ENCODE data around the gene ZNF567.

The ZNF567 gene

DNA sequence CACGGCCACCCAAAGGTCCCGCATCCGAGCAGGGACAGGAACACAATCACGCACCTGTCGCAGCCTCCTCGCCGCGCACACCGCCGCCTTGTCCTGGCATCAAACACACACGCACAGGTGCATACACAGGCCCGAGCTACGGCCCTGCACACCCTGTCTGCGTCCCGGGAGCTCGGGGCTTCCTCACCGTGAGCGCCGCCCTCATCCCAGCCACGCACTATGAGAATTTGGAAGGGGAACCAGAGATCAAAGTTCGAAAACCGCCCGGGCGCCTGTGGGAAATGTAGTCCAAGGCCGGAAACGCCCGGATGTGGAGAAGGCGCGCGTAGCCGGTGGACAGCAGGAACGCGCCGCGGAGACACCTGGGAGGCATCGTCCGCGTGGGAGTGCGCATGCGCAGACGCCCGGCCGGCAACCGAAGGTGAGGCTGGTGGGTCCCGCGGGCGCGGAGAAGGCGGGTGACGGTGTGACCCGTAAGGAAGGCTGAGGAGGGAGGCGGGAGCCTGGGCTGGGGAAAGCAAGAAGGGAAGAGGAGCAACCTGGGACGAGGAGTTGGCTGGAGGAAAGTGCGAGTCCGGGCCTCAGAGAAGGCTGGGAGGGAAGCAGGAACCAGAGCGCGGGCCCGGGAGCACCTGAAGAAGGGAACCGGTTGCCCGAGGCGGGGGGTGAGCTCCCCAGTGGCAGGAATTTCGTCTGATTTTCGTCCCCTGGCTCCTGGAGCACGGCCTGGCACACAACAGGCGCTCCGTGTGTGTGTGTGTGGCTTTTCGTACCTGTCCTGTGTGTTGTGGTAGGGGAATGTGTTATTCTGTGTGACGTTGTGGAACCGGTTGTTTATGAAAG is at the start of gene ZNF567:
Gene ZNF567 (plus strand): TSS at position 399 of the 843 bp plus-strand sequence. CDS start 7,256 bp downstream, outside the sequence.
- H3K4me3 ChIP-seq (ENCODE audit: low read depth, low read length), result peak within 1 kb of the TSS; percentile 87
- no peak for TF ChIP-seq CTCF (conservative IDR thresholded peaks at IDR 0.05; ENCODE audit: low read depth, low read length)
- DNase-seq (ENCODE audit: low read depth), result peak; percentile 95

DNA sequence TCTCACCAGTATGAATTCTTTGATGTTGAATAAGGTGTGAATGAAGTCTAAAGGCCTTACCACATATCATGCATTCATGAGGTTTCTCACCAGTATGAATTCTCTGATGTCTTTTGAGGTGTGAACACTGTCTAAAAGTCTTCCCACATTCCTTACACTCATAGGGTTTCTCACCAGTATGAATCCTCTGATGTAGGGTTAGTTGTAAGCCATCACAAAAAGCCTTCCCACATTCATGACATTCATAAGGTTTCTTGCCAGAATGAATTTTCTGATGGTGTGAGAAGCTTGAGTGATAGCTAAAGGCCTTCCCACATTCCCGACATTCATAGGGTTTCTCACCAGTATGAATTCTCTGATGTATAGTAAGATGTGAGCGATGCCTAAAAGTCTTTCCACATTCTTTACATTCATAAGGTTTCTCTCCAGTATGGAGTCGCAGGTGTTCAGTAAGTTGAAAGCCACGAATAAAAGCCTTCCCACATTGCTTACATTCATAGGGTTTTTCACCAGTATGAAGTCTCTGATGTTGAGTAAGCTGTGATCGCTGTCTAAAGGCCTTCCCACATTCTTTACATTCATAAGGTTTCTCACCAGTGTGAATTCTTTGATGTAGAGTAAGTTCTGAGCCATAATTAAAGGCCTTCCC is 48.4 kb upstream of the ZNF567 start:
- H3K4me3 ChIP-seq (ENCODE audit: low read depth, low read length), result no peak overlapping the region
- TF ChIP-seq CTCF (conservative IDR thresholded peaks at IDR 0.05; ENCODE audit: low read depth, low read length), result no peak
- peak; percentile 4 for DNase-seq (ENCODE audit: low read depth)

- no peak for DNase-seq (ENCODE audit: low read depth)
- TF ChIP-seq CTCF (conservative IDR thresholded peaks at IDR 0.05; ENCODE audit: low read depth, low read length), result no peak
- H3K4me3 ChIP-seq (ENCODE audit: low read depth, low read length), result no peak overlapping the region
These were observed 40.7 kb upstream of the ZNF567 start for GRCh38 chr19:36646746-36647145.

DNA sequence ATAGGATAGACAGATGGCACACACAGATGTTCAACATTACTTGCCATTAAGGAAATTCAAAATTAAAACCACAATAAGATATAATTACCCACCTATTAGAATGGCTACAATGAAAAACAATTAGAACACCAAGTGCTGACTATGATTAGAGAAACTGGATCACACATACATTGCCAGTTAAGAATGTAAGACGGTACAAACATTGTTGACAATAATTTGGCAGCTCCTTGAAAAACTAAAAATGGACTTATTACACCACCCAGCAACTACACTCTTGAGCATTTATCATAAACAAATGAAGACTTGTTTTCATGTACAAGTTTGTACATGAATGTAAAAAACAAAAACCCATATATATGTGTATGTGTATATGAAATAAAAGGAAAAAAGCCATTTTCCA is 34.5 kb upstream of the ZNF567 start:
- no peak for DNase-seq (ENCODE audit: low read depth)
- no peak for TF ChIP-seq CTCF (conservative IDR thresholded peaks at IDR 0.05; ENCODE audit: low read depth, low read length)
- no peak overlapping the region for H3K4me3 ChIP-seq (ENCODE audit: low read depth, low read length)

GRCh38 chr19:36665832-36666231 is 21.6 kb upstream of the ZNF567 start:
- peak overlapping the region; percentile 73 for H3K4me3 ChIP-seq (ENCODE audit: low read depth, low read length)
- TF ChIP-seq CTCF (conservative IDR thresholded peaks at IDR 0.05; ENCODE audit: low read depth, low read length), result no peak
- no peak for DNase-seq (ENCODE audit: low read depth)

- H3K4me3 ChIP-seq (ENCODE audit: low read depth, low read length), result no peak overlapping the region
- no peak for TF ChIP-seq CTCF (conservative IDR thresholded peaks at IDR 0.05; ENCODE audit: low read depth, low read length)
- DNase-seq (ENCODE audit: low read depth), result no peak
These were observed 18.8 kb upstream of the ZNF567 start for GRCh38 chr19:36668646-36669045.

All from choroid plexus epithelial cell (primary cell).